Peyer's patch (tissue), 4 donors: ENCODE measurements around the gene UTP15. TPM values are rescaled to one million over a fixed set of nuclear protein-coding genes. Genes with fewer than 3 reads are reported as not detected.

Experiments
- DNase-seq, 3 donors: peaks; one replicate each; pipeline ENCODE4 v3.0.0-alpha.2; 2017 to 2019
- H3K27ac ChIP-seq, 4 donors: fragments of 200-600 bp; sonication (generic); one replicate each; pipeline ENCODE4 v1.5.1; 2016 to 2019
- H3K27me3 ChIP-seq, 2 donors: fragments of 200-600 bp; sonication (generic); one replicate each; pipeline ENCODE4 v1.5.1; 2019
- H3K36me3 ChIP-seq, 3 donors: fragments of 200-600 bp; sonication (generic); one replicate each; pipeline ENCODE4 v1.5.1; 2016 to 2019
- H3K4me1 ChIP-seq, 4 donors: fragments of 200-600 bp; sonication (generic); one replicate each; pipeline ENCODE4 v1.5.1; 2016 to 2019
- H3K4me3 ChIP-seq, 4 donors: fragments of 200-600 bp; sonication (generic); 1 replicate in 3 of 4; 2 replicates in 1 of 4; pipeline ENCODE4 v1.5.1; 2016 to 2019; ENCODE audit warnings: mild to moderate bottlenecking in 1 of 4
- H3K9me3 ChIP-seq, 4 donors: fragments of 200-600 bp; sonication (generic); one replicate each; pipeline ENCODE4 v1.5.1; 2016 to 2019; ENCODE audit warnings: mild to moderate bottlenecking in 1 of 4
- POLR2A ChIP-seq, 2 donors: fragments of 450-650 bp; IDR thresholded peaks; one replicate each; pipeline ENCODE4 v1.5.1; 2017; ENCODE audit warnings: antibody characterized with exemption in 2 of 2, mild to moderate bottlenecking in 2 of 2, moderate library complexity in 2 of 2
- total RNA-seq, 4 donors: library from RNA; depleted of rRNA; stranded (reverse); fragments of >200 nt; gene quantifications; one replicate each; pipeline ENCODE4 v1.1.0, GENCODE V29; 2016
- TF ChIP-seq, protein P1 (sequence below), 6 experiments: fragments of 450-650 bp in 4 of 6; fragments of 200-600 bp in 2 of 6; sonication (generic) in 1 of 6; IDR thresholded peaks; one replicate each; pipeline ENCODE4 v1.5.1; 2017 to 2019; ENCODE audit warnings: antibody characterized with exemption in 6 of 6, mild to moderate bottlenecking in 3 of 6, moderate library complexity in 1 of 6

The UTP15 gene
- total RNA-seq, 4 donors from 2014 or later = 10.3 to 21.7 (median 18.9) TPM

DNA sequence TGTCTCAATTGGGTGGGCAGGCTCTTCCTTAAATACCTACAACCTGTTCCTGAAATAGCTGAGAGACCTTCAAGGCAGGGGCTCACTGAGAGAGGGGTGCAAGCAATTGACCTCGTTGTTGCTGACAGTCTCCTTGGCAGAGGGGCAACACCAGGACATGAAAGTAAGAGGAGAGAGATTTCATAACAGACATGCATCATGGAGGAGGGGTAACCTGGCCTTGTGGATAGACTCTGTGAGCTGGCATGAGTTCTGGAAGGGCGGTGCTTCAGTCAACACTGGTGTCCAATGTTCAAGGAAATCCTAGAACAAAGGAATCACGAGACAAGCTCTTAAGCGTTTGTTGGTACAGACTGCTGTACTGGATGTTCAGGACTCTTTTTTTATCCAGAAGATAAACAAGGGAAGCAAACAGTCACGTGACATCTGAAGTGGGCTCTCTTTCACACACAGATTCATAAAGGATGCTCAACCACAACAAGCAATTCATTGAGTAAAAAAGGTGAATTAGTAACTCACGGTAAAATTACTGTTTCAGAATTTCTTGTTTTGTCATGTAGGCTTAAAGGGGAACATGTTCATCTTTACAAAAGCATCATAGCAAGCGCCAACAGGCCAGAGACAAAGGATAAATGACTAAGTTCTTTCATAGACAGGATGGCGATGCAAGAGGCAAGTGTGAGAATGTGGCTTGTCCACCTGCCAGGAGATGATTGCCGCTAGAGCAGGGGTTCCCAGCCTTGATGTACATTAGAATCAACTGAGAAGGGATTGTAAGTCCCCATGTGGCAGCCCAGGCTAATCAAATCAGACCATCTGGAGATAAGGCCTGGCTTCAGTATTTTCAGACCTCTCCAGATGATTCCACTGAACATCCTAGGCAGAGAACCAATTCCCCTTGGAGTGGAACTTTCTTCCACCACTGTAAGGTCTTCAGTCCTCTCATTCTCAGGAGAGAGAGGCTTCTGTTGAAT lies 20.8 kb upstream of the UTP15 start:
- H3K4me1 ChIP-seq = peaks cover 0 to 6% (median 0%) of the 10 kb centered on the region in 4 donors
- no peak for TF ChIP-seq POLR2A (IDR thresholded peaks at IDR 0.05)
- TF ChIP-seq, protein P1, sequence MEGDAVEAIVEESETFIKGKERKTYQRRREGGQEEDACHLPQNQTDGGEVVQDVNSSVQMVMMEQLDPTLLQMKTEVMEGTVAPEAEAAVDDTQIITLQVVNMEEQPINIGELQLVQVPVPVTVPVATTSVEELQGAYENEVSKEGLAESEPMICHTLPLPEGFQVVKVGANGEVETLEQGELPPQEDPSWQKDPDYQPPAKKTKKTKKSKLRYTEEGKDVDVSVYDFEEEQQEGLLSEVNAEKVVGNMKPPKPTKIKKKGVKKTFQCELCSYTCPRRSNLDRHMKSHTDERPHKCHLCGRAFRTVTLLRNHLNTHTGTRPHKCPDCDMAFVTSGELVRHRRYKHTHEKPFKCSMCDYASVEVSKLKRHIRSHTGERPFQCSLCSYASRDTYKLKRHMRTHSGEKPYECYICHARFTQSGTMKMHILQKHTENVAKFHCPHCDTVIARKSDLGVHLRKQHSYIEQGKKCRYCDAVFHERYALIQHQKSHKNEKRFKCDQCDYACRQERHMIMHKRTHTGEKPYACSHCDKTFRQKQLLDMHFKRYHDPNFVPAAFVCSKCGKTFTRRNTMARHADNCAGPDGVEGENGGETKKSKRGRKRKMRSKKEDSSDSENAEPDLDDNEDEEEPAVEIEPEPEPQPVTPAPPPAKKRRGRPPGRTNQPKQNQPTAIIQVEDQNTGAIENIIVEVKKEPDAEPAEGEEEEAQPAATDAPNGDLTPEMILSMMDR (IDR thresholded peaks at IDR 0.05) = no peak

GRCh38 chr5:73545403-73545779 lies 20.2 kb upstream of the UTP15 start:
- Histone ChIP-seq H3K4me1 (peaks cover 0 to 6% (median 0%) of the 10 kb centered on the region in 4 donors), H3K36me3 (no peaks in the 10 kb centered on the region), H3K27me3 (no peaks in the 10 kb centered on the region), H3K9me3 (no peaks in the 10 kb centered on the region), H3K4me3 (no peak overlapping the region), H3K27ac (no peak overlapping the region)
- TF ChIP-seq POLR2A (IDR thresholded peaks at IDR 0.05) = no peak
- TF ChIP-seq, protein P1 (IDR thresholded peaks at IDR 0.05) = no peak
- DNase-seq = no peak

More for the DNA sequence above, 20.8 kb upstream of the UTP15 start:
- no peaks in the 10 kb centered on the region for H3K36me3 ChIP-seq
- H3K4me3 ChIP-seq = no peak overlapping the region
- no peaks in the 10 kb centered on the region for H3K27me3 ChIP-seq
- peak overlapping the region in 2 of 4 donors; percentile 58 to 70 for H3K27ac ChIP-seq
- no peaks in the 10 kb centered on the region for H3K9me3 ChIP-seq
- peak in 2 of 3 donors; percentile 74 to 83 for DNase-seq

DNA sequence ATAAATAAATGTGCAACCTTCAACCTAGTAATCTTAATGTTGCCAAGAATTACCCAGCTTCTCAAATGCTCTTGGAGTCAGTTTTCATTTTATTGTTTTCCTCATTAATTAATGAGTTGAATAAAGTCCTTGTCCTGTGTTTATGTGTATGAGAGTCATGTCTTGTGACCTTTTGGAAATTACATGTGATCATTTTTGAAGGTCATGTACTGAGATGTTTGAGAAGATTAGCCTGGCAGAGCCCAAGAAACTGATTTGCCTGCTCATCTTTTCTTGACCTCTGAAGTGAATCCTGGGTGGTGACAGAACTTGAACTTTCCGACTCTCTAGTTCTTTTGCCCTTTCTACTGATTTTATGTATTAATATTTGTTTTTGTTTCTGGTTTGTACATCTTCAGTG lies 15.5 kb upstream of the UTP15 start:
- no peaks in the 10 kb centered on the region for H3K27me3 ChIP-seq
- peaks cover 0 to 31% (median 0%) of the 10 kb centered on the region in 3 donors for H3K36me3 ChIP-seq
- DNase-seq = no peak
- no peak overlapping the region for H3K27ac ChIP-seq
- no peak overlapping the region for H3K4me3 ChIP-seq
- TF ChIP-seq, protein P1 (IDR thresholded peaks at IDR 0.05) = no peak
- no peak for TF ChIP-seq POLR2A (IDR thresholded peaks at IDR 0.05)
- no peaks in the 10 kb centered on the region for H3K9me3 ChIP-seq
- H3K4me1 ChIP-seq = no peaks in the 10 kb centered on the region

DNA sequence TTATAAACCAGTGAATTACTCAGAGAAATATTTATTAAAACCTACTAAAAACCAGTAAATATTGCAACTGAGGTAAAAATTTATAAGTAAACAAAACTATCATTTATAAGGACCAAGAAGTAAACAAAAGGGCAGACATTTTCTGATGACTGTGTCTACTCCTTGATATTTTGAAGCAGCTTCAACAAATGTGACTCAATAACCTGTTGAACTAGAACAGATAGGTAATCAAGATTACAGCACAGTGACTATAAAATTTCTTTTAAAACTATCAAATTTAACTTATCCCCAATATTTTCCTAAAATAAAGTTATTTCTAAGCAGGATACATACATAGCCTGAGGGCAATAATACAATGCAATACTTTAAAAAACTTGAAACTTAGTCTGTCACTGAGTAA lies 12.9 kb upstream of the UTP15 start:
- Histone ChIP-seq H3K36me3 (peaks cover 0 to 55% (median 0%) of the 10 kb centered on the region in 3 donors), H3K9me3 (no peaks in the 10 kb centered on the region), H3K4me1 (no peaks in the 10 kb centered on the region), H3K4me3 (no peak overlapping the region), H3K27me3 (no peaks in the 10 kb centered on the region), H3K27ac (no peak overlapping the region)
- TF ChIP-seq, protein P1 (IDR thresholded peaks at IDR 0.05) = no peak
- no peak for TF ChIP-seq POLR2A (IDR thresholded peaks at IDR 0.05)
- DNase-seq = no peak

DNA sequence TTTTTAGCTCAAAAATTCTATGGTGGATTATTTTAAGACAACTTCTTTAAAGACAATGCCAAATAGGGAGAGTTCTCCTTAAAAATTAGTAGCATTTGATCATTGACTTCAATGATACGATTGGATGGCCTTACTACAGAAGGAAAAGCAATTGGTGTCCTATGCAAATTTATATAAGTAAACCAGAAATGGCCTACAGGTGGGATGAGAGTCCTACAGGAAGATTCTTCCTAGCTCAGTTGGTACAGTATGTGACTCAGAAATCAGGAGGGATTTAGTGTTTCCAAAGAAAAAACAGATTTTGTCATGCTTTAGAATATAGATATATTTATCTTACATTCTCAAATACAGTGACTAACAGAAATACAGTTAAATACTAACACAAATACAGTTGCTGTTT lies 6.6 kb upstream of the UTP15 start:
- H3K36me3 ChIP-seq = peaks cover 0 to 84% (median 0%) of the 10 kb centered on the region in 3 donors
- no peak for TF ChIP-seq POLR2A (IDR thresholded peaks at IDR 0.05)

DNA sequence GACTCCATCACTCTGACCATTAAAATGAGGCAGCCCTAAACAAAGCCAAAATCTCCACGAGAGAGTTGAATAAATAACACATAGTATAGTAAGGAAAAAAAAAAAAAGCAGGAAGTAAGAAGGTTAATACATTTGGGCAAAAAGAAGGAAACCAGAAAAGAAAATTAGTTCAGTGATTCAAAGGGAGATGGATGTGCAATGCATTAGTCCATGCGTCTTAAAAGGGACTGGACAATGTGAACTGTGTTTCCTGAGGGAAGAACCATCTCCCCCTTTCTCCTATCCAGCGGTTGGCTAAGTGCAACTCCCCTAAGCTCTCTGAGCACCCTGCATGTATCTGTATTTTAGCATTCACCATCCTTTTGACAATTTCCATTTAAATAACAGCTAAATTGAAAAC lies 1.5 kb upstream of the UTP15 start:
- Histone ChIP-seq H3K36me3 (peaks cover 0 to 35% (median 0%) of the 10 kb centered on the region in 3 donors), H3K27me3 (no peaks in the 10 kb centered on the region), H3K27ac (no peak overlapping the region), H3K4me3 (peak overlapping the region in 2 of 4 donors; percentile 86), H3K4me1 (peaks cover 0 to 27% (median 10%) of the 10 kb centered on the region in 4 donors), H3K9me3 (no peaks in the 10 kb centered on the region)
- TF ChIP-seq, protein P1 (IDR thresholded peaks at IDR 0.05) = no peak
- no peak for TF ChIP-seq POLR2A (IDR thresholded peaks at IDR 0.05)
- DNase-seq = no peak

More for the DNA sequence above, 6.6 kb upstream of the UTP15 start:
- Histone ChIP-seq H3K27me3 (no peaks in the 10 kb centered on the region), H3K4me3 (no peak overlapping the region), H3K9me3 (no peaks in the 10 kb centered on the region), H3K27ac (no peak overlapping the region), H3K4me1 (peaks cover 0 to 9% (median 3%) of the 10 kb centered on the region in 4 donors)
- no peak for DNase-seq
